Measurements from ENCODE around the gene ANKRD33B.

DNA sequence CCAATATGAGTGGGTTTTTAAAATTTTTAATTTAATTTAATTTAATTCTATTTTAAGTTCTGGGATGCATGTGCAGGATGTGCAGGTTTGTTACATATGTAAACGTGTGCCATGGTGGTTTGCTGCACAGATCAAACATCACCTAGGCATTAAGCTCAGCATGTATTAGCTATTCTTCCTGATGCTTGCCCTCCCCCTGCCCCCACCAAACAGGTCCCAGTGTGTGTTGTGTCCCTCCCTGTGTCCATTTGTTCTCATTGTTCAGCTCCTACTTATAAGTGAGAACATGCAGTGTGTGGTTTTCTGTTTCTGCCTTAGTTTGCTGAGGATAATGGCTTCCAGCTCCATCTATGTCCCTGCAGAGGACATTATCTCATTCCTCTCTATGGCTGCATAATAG, 35.0 kb upstream of the ANKRD33B start:
- no peak for TF ChIP-seq POLR2AphosphoS5 (IDR thresholded peaks at IDR 0.05)
- no peak for TF ChIP-seq POLR2A (IDR thresholded peaks at IDR 0.05)
